CD1c-positive myeloid dendritic cell (primary cell): ENCODE measurements around the gene SNX30.

Experiments
- DNase-seq: peaks from one replicate; pipeline ENCODE4 v3.0.0-alpha.2; 2016; ENCODE audit errors: extremely low spot score

The SNX30 gene

GRCh38 chr9:112858005-112858404, 107.4 kb downstream of the SNX30 start:
- DNase-seq, result no peak

GRCh38 chr9:112858625-112859147, 108.1 kb downstream of the SNX30 start:
- DNase-seq, result peak; percentile 89

- no peak for DNase-seq
Observed at GRCh38 chr9:112860451-112860850, 109.9 kb downstream of the SNX30 start.

- DNase-seq, result peak; percentile 51
Observed at GRCh38 chr9:112861155-112861554, 110.6 kb downstream of the SNX30 start.

GRCh38 chr9:112861638-112862555, 111.3 kb downstream of the SNX30 start:
- DNase-seq, result peak; percentile 88

- DNase-seq, result peak; percentile 93
Observed at GRCh38 chr9:112863214-112863613, 112.7 kb downstream of the SNX30 start.

GRCh38 chr9:112863746-112864145, 113.2 kb downstream of the SNX30 start:
- DNase-seq, result peak; percentile 47

GRCh38 chr9:112864403-112864802, 113.8 kb downstream of the SNX30 start:
- peak; percentile 42 for DNase-seq

- no peak for DNase-seq
Observed at GRCh38 chr9:112864982-112865381, 114.4 kb downstream of the SNX30 start.

GRCh38 chr9:112866662-112867274, 116.2 kb downstream of the SNX30 start:
- peak; percentile 56 for DNase-seq

- DNase-seq, result peak; percentile 94
Observed at GRCh38 chr9:112867275-112867991, 116.9 kb downstream of the SNX30 start.

GRCh38 chr9:112868461-112868860, 117.9 kb downstream of the SNX30 start:
- DNase-seq, result no peak

GRCh38 chr9:112869041-112869529, 118.5 kb downstream of the SNX30 start:
- DNase-seq, result peak; percentile 43

- DNase-seq, result no peak
Observed at GRCh38 chr9:112869917-112870316, 119.4 kb downstream of the SNX30 start.

- DNase-seq, result no peak
Observed at GRCh38 chr9:112870556-112870955, 120.0 kb downstream of the SNX30 start.

- DNase-seq, result peak; percentile 50
Observed at GRCh38 chr9:112872019-112872418, 121.5 kb downstream of the SNX30 start.

GRCh38 chr9:112873773-112874405, 123.3 kb downstream of the SNX30 start:
- DNase-seq, result no peak

GRCh38 chr9:112878752-112879151, 128.2 kb downstream of the SNX30 start:
- DNase-seq, result no peak

GRCh38 chr9:112880650-112881049, 130.1 kb downstream of the SNX30 start:
- no peak for DNase-seq

GRCh38 chr9:112881331-112881730, 130.8 kb downstream of the SNX30 start:
- DNase-seq, result peak; percentile 52

- DNase-seq, result no peak
Observed at GRCh38 chr9:112884101-112884500, 133.5 kb downstream of the SNX30 start.
